ENCODE results near the gene SLCO2A1.

- TF ChIP-seq, protein P1, sequence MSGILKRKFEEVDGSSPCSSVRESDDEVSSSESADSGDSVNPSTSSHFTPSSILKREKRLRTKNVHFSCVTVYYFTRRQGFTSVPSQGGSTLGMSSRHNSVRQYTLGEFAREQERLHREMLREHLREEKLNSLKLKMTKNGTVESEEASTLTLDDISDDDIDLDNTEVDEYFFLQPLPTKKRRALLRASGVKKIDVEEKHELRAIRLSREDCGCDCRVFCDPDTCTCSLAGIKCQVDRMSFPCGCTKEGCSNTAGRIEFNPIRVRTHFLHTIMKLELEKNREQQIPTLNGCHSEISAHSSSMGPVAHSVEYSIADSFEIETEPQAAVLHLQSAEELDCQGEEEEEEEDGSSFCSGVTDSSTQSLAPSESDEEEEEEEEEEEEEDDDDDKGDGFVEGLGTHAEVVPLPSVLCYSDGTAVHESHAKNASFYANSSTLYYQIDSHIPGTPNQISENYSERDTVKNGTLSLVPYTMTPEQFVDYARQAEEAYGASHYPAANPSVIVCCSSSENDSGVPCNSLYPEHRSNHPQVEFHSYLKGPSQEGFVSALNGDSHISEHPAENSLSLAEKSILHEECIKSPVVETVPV (CRISPR knock-in tag; IDR thresholded peaks at IDR 0.05), result no peak
- TF ChIP-seq GLIS3 (CRISPR knock-in tag; IDR thresholded peaks at IDR 0.05) (no peak), ZNF565 (CRISPR knock-in tag; conservative IDR thresholded peaks at IDR 0.05; ENCODE audit: low read depth) (no peak), ZFP30 (CRISPR knock-in tag; IDR thresholded peaks at IDR 0.05) (no peak), BACH2 (CRISPR knock-in tag; IDR thresholded peaks at IDR 0.05; ENCODE audit: borderline replicate concordance) (no peak)
Measured at GRCh38 chr3:134078169-134078831, 48.6 kb upstream of the SLCO2A1 start.
